Fibroblast of mammary gland (primary cell): ENCODE results near the gene IGHMBP2.

ENCODE experiments used
- DNase-seq: peaks from one replicate; pipeline ENCODE4 v3.0.0-alpha.2; 2010; ENCODE audit warnings: low read depth
- H3K4me3 ChIP-seq: 2 replicates; pipeline ENCODE4 v1.5.1; 2011; ENCODE audit warnings: low read depth, mild to moderate bottlenecking, low read length, moderate library complexity; ENCODE audit not compliant: control insufficient read depth
- TF ChIP-seq, protein P1 (sequence below): conservative IDR thresholded peaks from 2 replicates; pipeline ENCODE4 v1.5.1; 2011; ENCODE audit warnings: low read depth, low read length, inconsistent platforms; ENCODE audit not compliant: control insufficient read depth, insufficient read depth

Gene IGHMBP2

GRCh38 chr11:68959465-68960293 lies 56.0 kb downstream of the IGHMBP2 start:
- no peak for DNase-seq
- H3K4me3 ChIP-seq = no peak overlapping the region
- TF ChIP-seq, protein P1, sequence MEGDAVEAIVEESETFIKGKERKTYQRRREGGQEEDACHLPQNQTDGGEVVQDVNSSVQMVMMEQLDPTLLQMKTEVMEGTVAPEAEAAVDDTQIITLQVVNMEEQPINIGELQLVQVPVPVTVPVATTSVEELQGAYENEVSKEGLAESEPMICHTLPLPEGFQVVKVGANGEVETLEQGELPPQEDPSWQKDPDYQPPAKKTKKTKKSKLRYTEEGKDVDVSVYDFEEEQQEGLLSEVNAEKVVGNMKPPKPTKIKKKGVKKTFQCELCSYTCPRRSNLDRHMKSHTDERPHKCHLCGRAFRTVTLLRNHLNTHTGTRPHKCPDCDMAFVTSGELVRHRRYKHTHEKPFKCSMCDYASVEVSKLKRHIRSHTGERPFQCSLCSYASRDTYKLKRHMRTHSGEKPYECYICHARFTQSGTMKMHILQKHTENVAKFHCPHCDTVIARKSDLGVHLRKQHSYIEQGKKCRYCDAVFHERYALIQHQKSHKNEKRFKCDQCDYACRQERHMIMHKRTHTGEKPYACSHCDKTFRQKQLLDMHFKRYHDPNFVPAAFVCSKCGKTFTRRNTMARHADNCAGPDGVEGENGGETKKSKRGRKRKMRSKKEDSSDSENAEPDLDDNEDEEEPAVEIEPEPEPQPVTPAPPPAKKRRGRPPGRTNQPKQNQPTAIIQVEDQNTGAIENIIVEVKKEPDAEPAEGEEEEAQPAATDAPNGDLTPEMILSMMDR = no peak

DNA sequence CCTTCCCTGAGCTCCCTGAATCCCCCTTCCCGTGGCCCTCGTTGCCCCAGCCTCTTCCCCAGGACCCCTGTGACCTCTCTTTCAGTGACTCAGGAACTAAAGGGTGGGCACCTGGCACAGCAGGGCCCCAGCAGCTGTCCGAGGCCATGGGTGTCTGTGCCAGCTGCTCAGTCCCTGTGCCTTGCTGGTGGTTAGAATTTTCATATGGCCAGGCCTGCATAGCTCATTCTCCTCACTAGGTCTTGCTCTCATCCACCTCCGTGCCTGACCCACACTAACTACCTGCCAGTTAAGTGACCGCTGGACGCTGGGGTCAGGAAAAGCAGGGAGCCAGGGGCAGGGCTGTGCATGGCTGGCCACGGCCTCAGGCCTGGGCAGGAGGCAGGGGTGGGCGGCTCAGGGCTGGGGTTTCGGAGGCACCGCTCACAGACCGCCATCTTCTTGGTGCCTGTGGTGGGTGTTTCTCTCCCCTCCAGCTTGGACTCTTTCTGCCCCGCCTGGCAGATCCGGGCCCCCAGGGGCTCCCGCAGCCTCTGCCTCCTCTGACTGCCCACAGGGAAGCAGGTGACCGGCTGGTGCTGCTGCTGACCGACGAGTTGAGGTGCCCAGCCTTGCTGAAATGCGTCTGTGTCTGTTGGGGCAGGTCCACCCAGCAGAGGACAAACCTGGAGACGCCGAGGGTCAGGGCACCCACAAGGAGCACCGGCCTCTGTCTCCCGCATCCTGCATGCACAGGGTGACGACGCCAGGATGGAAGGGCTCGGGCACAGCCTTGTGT lies 56.8 kb downstream of the IGHMBP2 start:
- TF ChIP-seq, protein P1 = no peak
- H3K4me3 ChIP-seq = no peak overlapping the region
- no peak for DNase-seq

DNA sequence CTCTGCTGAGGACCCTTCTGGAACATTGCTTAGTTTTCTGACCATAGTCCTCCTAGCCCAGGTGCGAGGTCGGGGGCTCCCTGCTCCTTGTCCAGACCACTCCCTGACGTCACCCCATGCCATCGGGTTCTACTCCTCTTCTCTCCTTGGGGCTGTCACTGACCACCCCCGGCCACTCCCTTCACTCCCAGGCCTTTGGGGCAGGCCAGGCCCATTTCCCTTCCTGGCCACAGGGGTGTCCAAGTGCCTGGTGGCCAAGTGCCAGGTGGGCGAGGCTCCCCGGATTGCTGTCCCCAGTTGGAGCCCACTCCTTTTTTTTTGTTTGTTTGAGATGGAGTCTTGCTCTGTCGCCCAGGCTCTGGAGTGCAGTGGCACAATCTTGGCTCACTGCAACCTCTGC lies 57.6 kb downstream of the IGHMBP2 start:
- TF ChIP-seq, protein P1 = no peak
- H3K4me3 ChIP-seq = no peak overlapping the region
- DNase-seq = no peak

- DNase-seq = no peak
- H3K4me3 ChIP-seq = no peak overlapping the region
- TF ChIP-seq, protein P1 = no peak
Measured at GRCh38 chr11:68962527-68963250, 59.0 kb downstream of the IGHMBP2 start.

GRCh38 chr11:68963779-68964178 lies 60.1 kb downstream of the IGHMBP2 start:
- no peak overlapping the region for H3K4me3 ChIP-seq
- DNase-seq = no peak
- TF ChIP-seq, protein P1 = no peak
